ENCODE results near the gene SELENOK.

The SELENOK gene

GRCh38 chr3:53837331-53837730, 54.3 kb downstream of the SELENOK start:
- peaks cover 57% of the 10 kb centered on the region for H3K36me3 Mint-ChIP-seq
- no peak overlapping the region for H3K4me3 Mint-ChIP-seq
- H3K4me1 Mint-ChIP-seq: peaks cover 2% of the 10 kb centered on the region
- no peak overlapping the region for H3K27ac Mint-ChIP-seq
- H3K9me3 Mint-ChIP-seq: no peaks in the 10 kb centered on the region
- no peak for ATAC-seq
- peaks cover 9% of the 10 kb centered on the region for H3K27me3 Mint-ChIP-seq

GRCh38 chr3:53836084-53836872, 55.4 kb downstream of the SELENOK start:
- Mint-ChIP-seq H3K9me3 (no peaks in the 10 kb centered on the region), H3K4me3 (no peak overlapping the region), H3K4me1 (no peaks in the 10 kb centered on the region), H3K27me3 (peaks cover 9% of the 10 kb centered on the region), H3K36me3 (peaks cover 64% of the 10 kb centered on the region), H3K27ac (no peak overlapping the region)
- ATAC-seq: no peak

DNA sequence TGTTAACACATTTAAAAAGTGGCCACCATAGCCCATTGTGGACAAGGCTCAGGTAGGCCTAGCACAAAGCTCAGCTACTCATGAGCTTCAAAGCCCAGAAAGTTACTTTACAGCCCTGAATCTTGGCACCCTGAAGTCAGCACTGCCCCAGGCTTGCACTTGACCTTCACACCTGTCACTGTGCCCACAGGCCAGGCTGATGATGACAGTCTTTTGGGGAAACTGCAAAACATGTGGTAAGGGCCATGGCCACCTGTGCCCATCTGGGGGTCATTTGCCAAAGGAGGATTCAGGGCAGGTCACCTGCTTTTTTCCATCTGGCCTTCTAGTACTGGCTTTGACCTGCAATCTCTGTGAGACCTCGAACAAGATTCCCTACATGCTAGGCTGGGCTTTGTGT, 56.4 kb downstream of the SELENOK start:
- peaks cover 63% of the 10 kb centered on the region for H3K36me3 Mint-ChIP-seq
- ATAC-seq: no peak
- peaks cover 9% of the 10 kb centered on the region for H3K27me3 Mint-ChIP-seq
- H3K27ac Mint-ChIP-seq: no peak overlapping the region
- no peak overlapping the region for H3K4me3 Mint-ChIP-seq
- no peaks in the 10 kb centered on the region for H3K4me1 Mint-ChIP-seq
- H3K9me3 Mint-ChIP-seq: no peaks in the 10 kb centered on the region

DNA sequence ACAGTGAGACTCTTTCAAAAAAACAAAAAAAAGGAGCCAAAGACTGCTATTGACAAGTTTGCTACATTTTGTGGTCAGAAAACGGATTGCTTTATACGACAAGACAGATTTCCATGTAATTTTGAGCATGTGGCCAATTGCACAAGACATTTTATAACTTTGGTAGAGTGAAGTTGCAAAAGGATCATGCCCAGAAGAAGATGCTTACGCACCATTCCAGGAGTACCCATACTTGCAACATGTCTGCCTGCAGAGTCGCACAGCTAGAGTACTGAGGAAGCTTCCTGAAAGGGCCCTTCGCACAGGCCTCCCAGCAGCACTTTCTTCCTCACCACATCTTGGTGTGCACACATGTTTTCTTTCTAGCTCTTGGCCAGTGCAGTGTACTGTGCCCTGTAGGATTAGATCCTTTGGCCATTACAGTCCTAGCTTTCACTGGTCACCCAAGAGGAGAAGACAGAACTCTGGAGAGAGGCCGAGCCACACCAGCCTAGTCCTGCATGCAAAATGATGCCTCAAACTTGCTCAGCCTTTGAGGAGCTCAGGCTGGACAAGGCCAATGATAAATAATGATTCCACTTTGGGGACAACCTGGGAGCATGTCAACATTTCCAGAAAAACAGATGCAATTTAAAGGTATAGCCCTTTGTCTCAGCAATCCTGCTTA, 57.1 kb downstream of the SELENOK start:
- ATAC-seq: no peak
- Mint-ChIP-seq H3K36me3 (peaks cover 63% of the 10 kb centered on the region), H3K27ac (no peak overlapping the region)

More for the DNA sequence above, 57.1 kb downstream of the SELENOK start:
- H3K4me1 Mint-ChIP-seq: no peaks in the 10 kb centered on the region
- no peaks in the 10 kb centered on the region for H3K9me3 Mint-ChIP-seq
- H3K27me3 Mint-ChIP-seq: peaks cover 9% of the 10 kb centered on the region
- no peak overlapping the region for H3K4me3 Mint-ChIP-seq
